ENCODE data around the gene IL17REL. TPM values are rescaled to one million over a fixed set of nuclear protein-coding genes. Genes with fewer than 3 reads are reported as not detected.
A peak's percentile ranks its signal among the peaks of the same experiment; 100 is the strongest.

Gene IL17REL
- total RNA-seq, result not detected

DNA sequence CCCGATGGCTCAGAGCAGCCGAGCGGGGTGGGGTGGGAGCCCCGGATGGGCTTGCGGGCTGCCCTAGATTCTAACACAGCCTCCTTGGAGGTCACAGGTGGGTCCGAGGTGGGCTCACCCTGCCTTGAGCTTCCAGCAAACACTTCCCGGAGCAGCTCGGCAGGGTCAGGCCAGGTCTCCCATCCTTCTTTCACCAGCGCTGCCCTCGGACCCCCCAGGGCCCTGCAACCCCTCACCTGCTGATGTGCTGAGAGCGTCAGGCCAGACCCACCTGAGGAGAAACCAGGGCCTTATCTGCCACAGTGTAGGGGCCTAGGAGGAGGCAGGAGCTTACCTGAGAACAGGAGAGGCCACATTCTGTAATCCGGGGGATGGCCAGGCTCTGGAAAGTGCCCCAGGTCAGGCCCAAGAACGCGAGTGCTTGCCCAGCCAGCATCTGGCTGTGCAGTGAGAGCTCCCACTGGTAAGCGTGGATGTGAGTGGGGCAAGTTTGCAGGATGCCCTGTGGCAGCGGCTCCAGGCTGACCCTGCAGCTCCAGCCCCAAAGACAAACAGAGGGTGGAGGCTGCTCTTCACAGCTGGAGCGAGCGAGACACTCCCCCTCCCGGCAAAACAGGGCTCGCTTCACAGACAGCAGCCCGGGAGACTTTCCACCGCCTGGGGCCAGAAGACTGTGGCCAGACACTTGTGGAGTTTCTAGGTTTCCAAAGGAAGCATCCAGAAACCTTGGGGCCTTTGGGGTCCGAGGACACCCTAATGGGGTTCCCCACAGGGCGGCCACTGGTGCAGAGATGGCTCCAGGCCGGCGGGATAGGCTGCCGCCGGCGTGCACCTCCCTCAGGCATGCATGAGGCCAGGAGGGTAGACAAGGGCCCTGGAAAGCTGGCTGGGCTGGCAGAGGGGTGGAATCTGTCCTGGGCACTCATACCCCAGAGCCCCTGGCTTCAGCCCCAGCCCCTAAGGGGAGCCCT lies at the start of gene IL17REL:
IL17REL (minus strand) TSS at position 555 of the 971 bp plus-strand sequence; CDS start at position 436, 119 bp downstream.
- peaks cover 0 to 27% (median 5%) of the 10 kb centered on the region in 3 donors for H3K4me1 ChIP-seq
- H3K9me3 ChIP-seq, result no peaks in the 10 kb centered on the region
- no peak for ATAC-seq
- peaks cover 87% of the 10 kb centered on the region for H3K27me3 ChIP-seq
- H3K4me3 ChIP-seq, result no peak within 1 kb of the TSS
- no peak within 1 kb of the TSS for H3K27ac ChIP-seq
- no peaks in the 10 kb centered on the region for H3K36me3 ChIP-seq
- WGBS, 2 donors (ENCODE audit: low coverage in 1 of 2), result 60% methylated on average over 4 of the region's 29 CpGs; no CpG with 5 or more reads in 1 of the 2 donors
- TF ChIP-seq POLR2AphosphoS5 (IDR thresholded peaks at IDR 0.05) (no peak), CTCF (IDR thresholded peaks at IDR 0.05) (peak in 1 of 4 experiments; percentile 9), POLR2A (IDR thresholded peaks at IDR 0.05) (no peak), EP300 (IDR thresholded peaks at IDR 0.05) (no peak)

- Histone ChIP-seq H3K27me3 (peaks cover 87% of the 10 kb centered on the region), H3K4me1 (peaks cover 0 to 20% (median 7%) of the 10 kb centered on the region in 3 donors), H3K4me3 (no peak overlapping the region), H3K36me3 (no peaks in the 10 kb centered on the region), H3K9me3 (no peaks in the 10 kb centered on the region), H3K27ac (no peak overlapping the region)
- WGBS, 2 donors (ENCODE audit: low coverage in 1 of 2), result 68% methylated on average over 5 of the region's 17 CpGs; no CpG with 5 or more reads in 1 of the 2 donors
- TF ChIP-seq CTCF (IDR thresholded peaks at IDR 0.05) (no peak), EP300 (IDR thresholded peaks at IDR 0.05) (no peak), POLR2AphosphoS5 (IDR thresholded peaks at IDR 0.05) (no peak), POLR2A (IDR thresholded peaks at IDR 0.05) (no peak)
- no peak for ATAC-seq
Measured at GRCh38 chr22:50061824-50062355, 49.3 kb upstream of the IL17REL start.

DNA sequence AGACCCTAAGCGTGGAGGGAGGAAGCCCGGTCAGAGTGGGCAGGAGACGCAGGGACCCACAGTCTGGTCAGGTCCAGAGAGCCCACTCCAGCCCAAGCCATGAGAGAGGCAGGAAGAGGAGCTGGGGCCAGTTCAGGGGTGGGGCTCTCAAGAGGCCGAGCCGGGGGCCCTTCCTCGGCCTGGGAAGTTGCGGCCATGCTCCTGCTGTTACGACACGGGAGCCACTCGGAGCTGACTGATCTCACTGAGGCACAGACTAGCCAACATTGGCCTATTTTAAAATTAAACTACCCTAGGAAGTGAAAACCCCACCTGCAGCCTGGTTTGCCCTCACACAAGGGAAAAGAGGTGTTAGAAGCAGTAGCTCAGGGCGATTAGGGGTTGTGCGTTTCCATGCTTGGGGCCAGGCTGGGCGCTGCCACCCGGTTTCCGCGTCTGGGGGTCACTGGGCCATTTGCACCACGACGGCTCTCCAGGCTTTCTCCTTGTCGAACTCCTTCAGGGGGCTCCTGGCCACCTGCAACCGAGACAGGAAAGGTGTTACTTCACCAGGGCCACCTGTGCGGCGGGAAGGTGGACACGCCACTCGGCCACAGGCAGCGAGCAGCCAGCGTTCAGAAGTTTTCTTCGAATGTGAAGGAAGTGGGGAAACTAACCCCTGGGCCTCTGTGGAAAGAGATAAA lies 48.7 kb upstream of the IL17REL start:
- WGBS, 2 donors (ENCODE audit: low coverage in 1 of 2), result 50 to 70% methylated on average over 2 to 6 of the region's 27 CpGs
- Histone ChIP-seq H3K9me3 (no peaks in the 10 kb centered on the region), H3K4me1 (peaks cover 0 to 20% (median 7%) of the 10 kb centered on the region in 3 donors), H3K36me3 (no peaks in the 10 kb centered on the region), H3K27me3 (peaks cover 89% of the 10 kb centered on the region), H3K4me3 (no peak overlapping the region), H3K27ac (no peak overlapping the region)
- no peak for ATAC-seq
- TF ChIP-seq POLR2A (IDR thresholded peaks at IDR 0.05), result no peak
- no peak for TF ChIP-seq EP300 (IDR thresholded peaks at IDR 0.05)
- TF ChIP-seq CTCF (IDR thresholded peaks at IDR 0.05), result no peak
- TF ChIP-seq POLR2AphosphoS5 (IDR thresholded peaks at IDR 0.05), result no peak

DNA sequence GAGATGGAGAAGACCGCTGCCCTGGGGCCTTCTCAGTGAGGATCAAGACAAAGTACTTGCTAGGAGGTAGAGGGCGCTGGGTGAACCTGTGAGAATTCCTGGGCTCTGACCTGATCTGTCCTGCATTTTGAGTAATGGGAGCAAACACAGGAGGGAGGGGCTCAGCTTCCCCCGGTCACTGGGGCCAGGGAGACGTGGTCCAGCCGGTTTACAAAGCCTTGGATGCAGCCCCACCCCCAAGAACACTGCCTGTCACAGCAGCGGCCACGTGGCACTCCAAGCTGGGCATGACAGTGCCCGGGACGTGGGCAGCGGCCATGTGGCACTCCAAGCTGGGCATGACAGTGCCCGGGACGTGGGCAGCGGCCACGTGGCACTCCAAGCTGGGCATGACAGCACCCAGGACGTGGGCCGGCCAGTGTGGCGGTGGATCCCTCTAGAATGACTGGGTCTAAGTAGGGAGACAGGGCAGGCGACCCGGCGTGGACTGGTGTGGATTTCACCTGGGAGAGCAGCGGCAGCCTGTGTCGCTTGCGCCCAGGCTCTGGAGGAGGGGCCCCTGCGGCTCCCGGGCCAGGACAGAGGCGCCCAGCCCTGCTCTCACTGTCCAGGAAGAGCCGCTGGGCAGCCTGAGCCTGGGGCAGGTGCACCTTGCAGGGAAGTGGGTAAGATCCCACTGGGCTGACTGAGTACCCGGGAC lies 48.0 kb upstream of the IL17REL start:
- TF ChIP-seq CTCF (IDR thresholded peaks at IDR 0.05), result no peak
- TF ChIP-seq POLR2A (IDR thresholded peaks at IDR 0.05), result no peak
- no peak for TF ChIP-seq POLR2AphosphoS5 (IDR thresholded peaks at IDR 0.05)
- TF ChIP-seq EP300 (IDR thresholded peaks at IDR 0.05), result no peak
- WGBS, 2 donors (ENCODE audit: low coverage in 1 of 2), result 77% methylated on average over 8 of the region's 28 CpGs; no CpG with 5 or more reads in 1 of the 2 donors
- Histone ChIP-seq H3K27me3 (peaks cover 86% of the 10 kb centered on the region), H3K36me3 (no peaks in the 10 kb centered on the region), H3K4me1 (peaks cover 0 to 20% (median 7%) of the 10 kb centered on the region in 3 donors), H3K9me3 (no peaks in the 10 kb centered on the region), H3K4me3 (no peak overlapping the region), H3K27ac (no peak overlapping the region)
- no peak for ATAC-seq
